Measurements from ENCODE around the gene LAG3. TPM values are rescaled to one million over a fixed set of nuclear protein-coding genes. Genes with fewer than 3 reads are reported as not detected.

LAG3 gene
- total RNA-seq, 1 experiment from 2014 or later: 2.2 TPM

DNA sequence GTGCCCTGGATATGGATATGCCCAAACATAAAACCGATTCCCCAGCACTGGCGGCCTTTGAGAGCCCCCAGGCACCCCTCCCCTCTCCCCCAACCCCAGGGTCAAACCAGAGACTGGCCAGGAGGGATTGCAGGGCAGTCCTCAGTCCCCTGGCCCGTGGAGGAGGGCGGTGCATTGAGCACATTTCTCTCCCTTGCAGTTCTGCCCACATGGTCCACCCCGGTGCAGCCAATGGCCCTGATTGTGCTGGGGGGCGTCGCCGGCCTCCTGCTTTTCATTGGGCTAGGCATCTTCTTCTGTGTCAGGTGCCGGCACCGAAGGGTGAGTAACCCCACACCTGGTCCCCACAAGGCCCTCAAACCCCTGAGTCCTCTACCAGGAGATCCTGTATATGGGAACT is 45.9 kb downstream of the LAG3 start:
- Mint-ChIP-seq H3K4me3 (peak overlapping the region; percentile 17 to 72; a peak in 2 of 5 replicates), H3K36me3 (ENCODE audit: insufficient read depth in 1 of 3, low read depth in 3 of 3) (peaks cover 0 to 3% (median 0%) of the 10 kb centered on the region in 3 experiments; a peak in 1 of 7 replicates), H3K9me3 (peaks cover 0 to 2% of the 10 kb centered on the region in 2 experiments; a peak in 1 of 5 replicates), H3K4me1 (peaks cover 49% of the 10 kb centered on the region in 2 experiments), H3K27ac (peak overlapping the region in 2 of 3 experiments; percentile 74 to 96; a peak in 2 of 7 replicates), H3K27me3 (ENCODE audit: low read depth) (peaks cover 68% of the 10 kb centered on the region)
- Histone ChIP-seq H4K20me1 (ENCODE audit: control insufficient read depth, insufficient read depth, insufficient read length) (no peaks in the 10 kb centered on the region), H3K79me2 (ENCODE audit: insufficient read depth, low read length) (no peaks in the 10 kb centered on the region), H2BK12ac (ENCODE audit: insufficient read length, low read depth, low read length) (no peak overlapping the region), H3K23ac (ENCODE audit: insufficient read length, low read depth, low read length) (no peak overlapping the region), H3K9ac (ENCODE audit: extremely low read depth, insufficient read length, low read length) (no peak overlapping the region), H2AFZ (ENCODE audit: low read length) (no peak overlapping the region), H4K5ac (ENCODE audit: insufficient read length, low read depth, low read length) (no peak overlapping the region), H3K4ac (ENCODE audit: low read depth, low read length) (no peak overlapping the region), H3K18ac (ENCODE audit: insufficient read length, low read depth, low read length) (no peak overlapping the region), H2BK5ac (ENCODE audit: insufficient read length, low read length) (no peak overlapping the region), H2BK120ac (ENCODE audit: low read depth, low read length, poor library complexity, severe bottlenecking) (no peak overlapping the region), H4K8ac (replicated peaks; ENCODE audit: insufficient read length, low read depth, low read length) (no peak overlapping the region), H3K9me3 (ENCODE audit: control insufficient read depth, low read depth, low read length) (no peaks in the 10 kb centered on the region), H3K27me3 (ENCODE audit: insufficient read depth, low read length) (peaks cover 4% of the 10 kb centered on the region; the same call in 1 of the 2 replicates), H3K79me1 (ENCODE audit: insufficient read depth, low read depth, low read length, poor library complexity, severe bottlenecking) (no peaks in the 10 kb centered on the region), H3K23me2 (ENCODE audit: insufficient read length, low read depth, low read length, poor library complexity, severe bottlenecking) (peaks cover 8% of the 10 kb centered on the region), H2BK20ac (ENCODE audit: low read depth, low read length, poor library complexity, severe bottlenecking) (no peak overlapping the region), H3K4me1 (ENCODE audit: insufficient read depth, low read length) (peaks cover 7% of the 10 kb centered on the region; the same call in 1 of the 2 replicates), H3T11ph (ENCODE audit: low read length) (no peak overlapping the region), H3K4me2 (ENCODE audit: insufficient read depth, insufficient read length, low read length) (peak overlapping the region; percentile 17), H2BK15ac (ENCODE audit: low read depth, low read length) (no peak overlapping the region), H2AK5ac (ENCODE audit: insufficient read length, low read length) (no peak overlapping the region), H3K27ac (ENCODE audit: insufficient read length, low read depth, low read length) (no peak overlapping the region), H4K91ac (ENCODE audit: insufficient read length, low read depth, low read length) (no peak overlapping the region), H3K14ac (ENCODE audit: insufficient read depth, low read length) (no peak overlapping the region), H3K56ac (ENCODE audit: insufficient read length, low read depth, low read length) (no peak overlapping the region)
- no peak for TF ChIP-seq CTCF (conservative IDR thresholded peaks at IDR 0.05)
- no CpG with 5 or more reads among the region's 10 CpGs for WGBS (ENCODE audit: extremely low coverage, insufficient read length, low lambda C conversion rate)
- DNase-seq: peak; percentile 94
